OCI-LY3 (cell line): Measurements from ENCODE around the gene PKN2.

Experiments used
- CTCF ChIP-seq: fragments of 200-600, 300-600 bp; sonication (generic); IDR thresholded peaks from 2 replicates; pipeline ENCODE4 v1.5.1; 2014; ENCODE audit warnings: antibody characterized with exemption, low read length, low read depth
- EZH2phosphoT487 ChIP-seq: fragments of 200-600 bp; shearing (Covaris generic); IDR thresholded peaks from 2 replicates; pipeline ENCODE4 v1.6.1; 2018; ENCODE audit warnings: antibody characterized with exemption, mixed run types, low read depth

- TF ChIP-seq CTCF (no peak), EZH2phosphoT487 (no peak)
These were observed 107.1 kb downstream of the PKN2 start for GRCh38 chr1:88791192-88791591.
